Non-pigmented ciliary epithelial cell (primary cell): Measurements from ENCODE around the gene TSPO2.

Experiments
- DNase-seq: peaks from one replicate; pipeline ENCODE4 v3.0.0-alpha.2; 2010; ENCODE audit warnings: low read depth

The TSPO2 gene

GRCh38 chr6:41075651-41076626, 33.7 kb downstream of the TSPO2 start:
- no peak for DNase-seq

DNA sequence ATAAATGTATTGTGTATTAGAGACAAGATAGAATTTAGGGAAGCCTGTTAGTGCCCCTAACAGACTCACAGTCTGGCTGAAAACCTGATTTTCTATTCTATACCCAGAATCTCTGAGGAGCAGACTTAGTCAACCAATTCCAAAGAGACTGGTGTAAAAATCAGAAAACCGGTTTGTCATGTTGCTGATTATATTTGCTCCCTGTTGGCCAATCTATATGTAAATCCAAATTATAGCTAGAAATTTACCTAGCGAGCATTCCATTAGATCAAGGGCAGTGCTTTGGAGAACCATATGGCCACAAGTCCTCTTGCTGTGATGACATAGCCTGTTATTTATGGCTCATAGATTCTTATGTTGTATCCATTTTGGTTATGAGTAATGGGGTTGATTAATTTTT, 35.3 kb downstream of the TSPO2 start:
- DNase-seq = no peak

- DNase-seq = no peak
Observed at GRCh38 chr6:41078101-41078500, 35.8 kb downstream of the TSPO2 start.

GRCh38 chr6:41079080-41079479, 36.8 kb downstream of the TSPO2 start:
- DNase-seq = no peak

- DNase-seq = no peak
Observed at GRCh38 chr6:41080621-41081020, 38.4 kb downstream of the TSPO2 start.

GRCh38 chr6:41083072-41083471, 40.8 kb downstream of the TSPO2 start:
- DNase-seq = no peak

GRCh38 chr6:41085182-41085581, 42.9 kb downstream of the TSPO2 start:
- DNase-seq = no peak

- no peak for DNase-seq
Observed at GRCh38 chr6:41088451-41088850, 46.2 kb downstream of the TSPO2 start.

DNA sequence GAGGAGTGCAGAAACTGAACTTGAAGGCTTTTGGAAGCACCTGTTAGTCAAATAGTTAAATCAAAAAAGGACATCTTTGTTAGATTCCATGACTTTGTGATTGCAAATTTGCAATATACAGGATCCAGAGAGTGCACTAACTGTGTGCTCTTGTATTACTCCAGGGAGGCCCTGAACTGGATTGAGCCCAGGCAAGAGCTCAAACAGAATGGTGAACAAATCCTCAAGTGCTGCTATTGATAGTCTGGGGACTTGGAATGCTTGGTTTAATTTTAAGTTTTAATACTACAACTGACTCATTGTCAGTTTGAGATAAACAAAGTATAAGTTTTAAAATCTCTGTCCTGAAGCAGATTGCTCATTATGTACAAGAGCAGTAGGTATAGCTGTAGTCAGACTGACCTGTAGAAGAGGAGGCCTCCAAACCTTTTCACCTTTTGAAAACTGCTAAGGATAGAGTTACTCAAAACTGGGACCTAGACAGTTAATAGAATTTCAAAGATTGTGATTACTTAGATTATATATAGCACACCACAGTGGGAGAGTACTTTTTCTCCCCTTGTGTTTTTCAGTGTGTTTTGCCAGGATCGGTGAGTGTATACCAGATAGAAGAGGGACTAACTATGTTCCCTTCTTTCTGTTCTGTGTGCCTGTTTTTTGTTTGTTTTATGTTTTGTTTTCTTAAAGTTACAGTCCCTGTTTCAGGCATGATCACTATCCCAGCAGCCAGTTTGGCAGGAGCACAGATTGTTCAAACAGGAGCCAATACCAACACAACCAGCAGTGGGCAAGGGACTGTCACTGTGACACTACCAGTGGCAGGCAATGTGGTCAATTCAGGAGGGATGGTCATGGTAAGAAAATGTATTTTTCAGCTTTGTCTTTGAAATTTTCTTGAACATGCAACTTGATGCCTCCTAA, 48.8 kb downstream of the TSPO2 start:
- DNase-seq = no peak

DNA sequence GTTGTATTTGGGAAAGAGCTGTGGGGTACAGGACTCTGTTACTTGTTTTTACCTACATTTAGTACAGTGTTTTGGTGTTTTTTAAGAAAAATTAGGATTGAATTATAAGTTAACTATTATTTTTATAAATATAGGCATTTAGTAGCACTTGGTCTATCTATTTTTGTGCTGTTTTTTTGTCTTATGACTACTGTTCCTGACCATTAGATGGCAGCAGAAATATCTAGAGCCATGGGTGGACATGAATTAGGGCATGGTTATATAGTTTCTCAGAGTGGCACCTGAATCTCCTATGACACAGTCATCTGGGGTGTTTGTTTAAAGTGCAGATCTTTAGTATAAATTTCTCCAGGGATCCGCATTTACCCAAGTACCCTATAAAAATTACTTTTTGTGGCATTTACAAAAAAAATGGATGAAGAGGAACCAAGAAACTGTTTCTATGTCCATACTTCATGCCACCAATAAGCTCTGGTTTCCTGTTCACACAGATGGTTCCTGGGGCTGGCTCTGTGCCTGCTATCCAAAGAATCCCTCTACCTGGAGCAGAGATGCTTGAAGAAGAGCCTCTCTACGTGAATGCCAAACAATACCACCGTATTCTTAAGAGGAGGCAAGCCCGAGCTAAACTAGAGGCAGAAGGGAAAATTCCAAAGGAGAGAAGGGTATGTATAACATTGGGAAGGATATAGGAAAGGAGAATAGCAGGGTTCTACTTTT, 50.3 kb downstream of the TSPO2 start:
- DNase-seq = no peak

DNA sequence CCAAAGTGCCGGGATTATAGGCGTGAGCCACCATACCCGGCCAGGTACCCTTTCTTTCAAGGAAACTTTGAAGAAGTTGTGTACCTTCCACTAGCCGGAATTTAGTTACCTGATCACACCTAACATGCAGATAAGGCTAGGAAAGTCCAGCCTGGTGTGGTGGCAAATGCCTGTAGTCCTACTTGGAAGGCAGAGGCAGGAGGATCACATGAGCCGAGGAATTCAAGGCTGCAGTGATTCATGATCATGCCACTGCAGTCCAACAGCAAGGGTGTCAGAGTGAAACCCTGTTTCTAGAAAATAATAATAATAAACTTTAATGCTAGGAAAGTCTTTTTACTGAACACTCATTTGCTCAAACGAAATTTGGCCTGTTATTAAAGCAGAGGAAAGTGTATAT, 51.5 kb downstream of the TSPO2 start:
- no peak for DNase-seq
